WTC11 (cell line): ENCODE data around the gene DUOX2. TPM values are rescaled to one million over a fixed set of nuclear protein-coding genes. Genes with fewer than 3 reads are reported as not detected.

Source experiments
- ATAC-seq: fragments of 200-7000 bp; cut with Tn5 transposase; 2 replicates; pipeline ENCODE4 v1.10.0; 2021; ENCODE audit warnings: mild to moderate bottlenecking, moderate library complexity
- CTCF ChIA-PET: fragments of 300-600 bp; sonication (Branson Sonifier 250); formaldehyde crosslinking; loops from one replicate; lab custom pipeline; 2021; ENCODE audit warnings: antibody characterized with exemption; lab: Charles Lee
- POLR2A ChIA-PET: fragments of 350-600 bp; sonication (Branson Sonifier 250); formaldehyde crosslinking; loops from one replicate; lab custom pipeline; 2021; ENCODE audit warnings: antibody characterized with exemption; lab: Charles Lee
- DNase-seq: peaks from one replicate; pipeline ENCODE4 v3.0.0; 2021; ENCODE audit warnings: low spot score
- H3K27ac Mint-ChIP-seq: 2 replicates; pipeline ENCODE4 v1.8.0; 2021; ENCODE audit warnings: mixed read lengths
- H3K27me3 Mint-ChIP-seq: 2 replicates; pipeline ENCODE4 v1.8.0; 2021; ENCODE audit warnings: low read depth, mild to moderate bottlenecking, moderate library complexity, mixed read lengths
- H3K36me3 Mint-ChIP-seq: 2 replicates; pipeline ENCODE4 v1.8.0; 2021; ENCODE audit warnings: mixed read lengths
- H3K4me1 Mint-ChIP-seq: 2 replicates; pipeline ENCODE4 v1.8.0; 2022; ENCODE audit warnings: mixed read lengths
- H3K4me3 Mint-ChIP-seq: 2 replicates; pipeline ENCODE4 v1.8.0; 2021; ENCODE audit warnings: mild to moderate bottlenecking, moderate library complexity, mixed read lengths
- H3K9me3 Mint-ChIP-seq: 2 replicates; pipeline ENCODE4 v1.8.0; 2021; ENCODE audit warnings: mixed read lengths
- ATF1 ChIP-seq: sonication (generic); formaldehyde crosslinking; IDR thresholded peaks from 2 replicates; pipeline ENCODE4 v1.8.1; 2023; ENCODE audit warnings: mild to moderate bottlenecking, moderate library complexity, missing genetic modification reagents
- CREB1 ChIP-seq: sonication (generic); formaldehyde crosslinking; IDR thresholded peaks from 2 replicates; pipeline ENCODE4 v1.8.0; 2023; ENCODE audit warnings: mild to moderate bottlenecking, missing genetic modification reagents
- CREM ChIP-seq: sonication (generic); formaldehyde crosslinking; IDR thresholded peaks from 2 replicates; pipeline ENCODE4 v1.8.1; 2022; ENCODE audit warnings: mild to moderate bottlenecking, missing genetic modification reagents, moderate library complexity
- ELF4 ChIP-seq: sonication (generic); formaldehyde crosslinking; IDR thresholded peaks from 2 replicates; pipeline ENCODE4 v1.8.1; 2022; ENCODE audit warnings: low read depth, mild to moderate bottlenecking, moderate library complexity, missing genetic modification reagents
- EMX1 ChIP-seq: fragments of 250-450 bp; sonication (Bioruptor Pico); IDR thresholded peaks from 2 replicates; pipeline ENCODE4 v1.8.0; 2021; ENCODE audit warnings: mild to moderate bottlenecking
- FOXJ3 ChIP-seq: sonication (generic); formaldehyde crosslinking; IDR thresholded peaks from 2 replicates; pipeline ENCODE4 v1.9.0; 2021; ENCODE audit warnings: missing genetic modification reagents, mild to moderate bottlenecking, borderline replicate concordance
- FOXK1 ChIP-seq: sonication (generic); formaldehyde crosslinking; IDR thresholded peaks from 2 replicates; pipeline ENCODE4 v1.8.0; 2022; ENCODE audit warnings: mild to moderate bottlenecking, moderate library complexity, missing genetic modification reagents
- JAZF1 ChIP-seq: fragments of 250-450 bp; sonication (Bioruptor Pico); IDR thresholded peaks from 2 replicates; pipeline ENCODE4 v1.9.0; 2021; ENCODE audit warnings: moderate library complexity, mild to moderate bottlenecking, inconsistent platforms
- NFYB ChIP-seq: sonication (generic); formaldehyde crosslinking; conservative IDR thresholded peaks from 2 replicates; pipeline ENCODE4 v1.8.0; 2022; ENCODE audit warnings: low read depth, missing genetic modification reagents
- NR3C1 ChIP-seq: sonication (generic); formaldehyde crosslinking; conservative IDR thresholded peaks from 2 replicates; pipeline ENCODE4 v1.8.1; 2023; ENCODE audit warnings: low read depth, mild to moderate bottlenecking, missing genetic modification reagents
- SOX15 ChIP-seq: fragments of 250-450 bp; sonication (Bioruptor Pico); IDR thresholded peaks from 2 replicates; pipeline ENCODE4 v1.9.0; 2021; ENCODE audit warnings: mild to moderate bottlenecking
- SP1 ChIP-seq: sonication (generic); formaldehyde crosslinking; conservative IDR thresholded peaks from 2 replicates; pipeline ENCODE4 v1.8.1; 2022; ENCODE audit warnings: missing genetic modification reagents
- ZNF219 ChIP-seq: sonication (generic); formaldehyde crosslinking; IDR thresholded peaks from 2 replicates; pipeline ENCODE4 v1.8.0; 2023; ENCODE audit warnings: missing genetic modification reagents, mild to moderate bottlenecking, borderline replicate concordance
- ZNF232 ChIP-seq: sonication (generic); formaldehyde crosslinking; IDR thresholded peaks from 2 replicates; pipeline ENCODE4 v1.8.0; 2022; ENCODE audit warnings: mild to moderate bottlenecking, missing genetic modification reagents
- ZNF396 ChIP-seq: fragments of 250-450 bp; sonication (Bioruptor Pico); IDR thresholded peaks from 2 replicates; pipeline ENCODE4 v1.8.0; 2021; ENCODE audit warnings: mild to moderate bottlenecking, moderate library complexity, borderline replicate concordance
- ZNF416 ChIP-seq: fragments of 250-450 bp; sonication (Bioruptor Pico); IDR thresholded peaks from 2 replicates; pipeline ENCODE4 v1.9.0; 2021; ENCODE audit warnings: mild to moderate bottlenecking, inconsistent platforms
- ZNF671 ChIP-seq: fragments of 250-450 bp; sonication (Bioruptor Pico); IDR thresholded peaks from 2 replicates; pipeline ENCODE4 v1.8.0; 2021; ENCODE audit warnings: mild to moderate bottlenecking
- total RNA-seq: library from RNA; stranded (reverse); gene quantifications from 3 replicates; pipeline ENCODE4 v1.2.3, GENCODE V29; 2021
- TF ChIP-seq, protein P1 (sequence below): sonication (generic); formaldehyde crosslinking; IDR thresholded peaks from 2 replicates; pipeline ENCODE4 v1.8.0; 2023; ENCODE audit warnings: missing genetic modification reagents
- TF ChIP-seq, protein P2 (sequence below): sonication (generic); formaldehyde crosslinking; IDR thresholded peaks from 2 replicates; pipeline ENCODE4 v1.8.1; 2023; ENCODE audit warnings: mild to moderate bottlenecking, missing genetic modification reagents, moderate library complexity
- TF ChIP-seq, protein P3 (sequence below): fragments of 250-450 bp; sonication (Bioruptor Pico); IDR thresholded peaks from 2 replicates; pipeline ENCODE4 v1.9.0; 2021; ENCODE audit warnings: mild to moderate bottlenecking
- TF ChIP-seq, protein P4 (sequence below): fragments of 250-450 bp; sonication (Bioruptor Pico); IDR thresholded peaks from 2 replicates; pipeline ENCODE4 v1.9.0; 2021; ENCODE audit warnings: moderate library complexity, mild to moderate bottlenecking, inconsistent platforms, borderline replicate concordance
- TF ChIP-seq, protein P5 (sequence below): sonication (generic); formaldehyde crosslinking; IDR thresholded peaks from 2 replicates; pipeline ENCODE4 v1.8.0; 2022; ENCODE audit warnings: mild to moderate bottlenecking, missing genetic modification reagents
- TF ChIP-seq, protein P6 (sequence below): sonication (generic); formaldehyde crosslinking; IDR thresholded peaks from 2 replicates; pipeline ENCODE4 v1.8.0; 2023; ENCODE audit warnings: mild to moderate bottlenecking, missing genetic modification reagents

DUOX2 gene
- total RNA-seq, 1 experiment from 2014 or later = 0.13 TPM

DNA sequence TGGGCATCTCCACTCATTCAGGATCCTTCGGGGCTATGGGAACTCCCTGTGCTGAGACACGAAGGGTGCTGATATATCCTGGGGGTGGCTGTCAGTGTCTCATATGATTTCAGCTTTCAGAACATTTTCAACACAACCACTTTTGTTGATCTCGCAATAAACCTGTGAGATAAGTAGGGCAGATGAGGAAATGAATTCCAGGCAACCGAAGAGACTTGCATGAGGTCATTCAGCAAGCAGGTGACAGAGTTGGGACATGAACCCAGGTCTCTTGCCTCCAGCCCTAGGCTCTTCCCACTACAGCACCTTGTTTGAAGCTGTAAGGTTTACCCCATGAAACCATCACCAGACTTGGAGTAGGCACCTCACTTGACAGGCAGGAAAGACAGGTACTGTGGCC is 32.4 kb upstream of the DUOX2 start:
- Mint-ChIP-seq H3K27ac (no peak overlapping the region), H3K4me3 (no peak overlapping the region), H3K27me3 (peaks cover 11% of the 10 kb centered on the region), H3K9me3 (no peaks in the 10 kb centered on the region), H3K36me3 (no peaks in the 10 kb centered on the region), H3K4me1 (peaks cover 3% of the 10 kb centered on the region; the same call in 1 of the 2 replicates)
- DNase-seq = no peak
- TF ChIP-seq, protein P1, sequence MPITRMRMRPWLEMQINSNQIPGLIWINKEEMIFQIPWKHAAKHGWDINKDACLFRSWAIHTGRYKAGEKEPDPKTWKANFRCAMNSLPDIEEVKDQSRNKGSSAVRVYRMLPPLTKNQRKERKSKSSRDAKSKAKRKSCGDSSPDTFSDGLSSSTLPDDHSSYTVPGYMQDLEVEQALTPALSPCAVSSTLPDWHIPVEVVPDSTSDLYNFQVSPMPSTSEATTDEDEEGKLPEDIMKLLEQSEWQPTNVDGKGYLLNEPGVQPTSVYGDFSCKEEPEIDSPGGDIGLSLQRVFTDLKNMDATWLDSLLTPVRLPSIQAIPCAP = no peak
- ChIA-PET CTCF (interaction anchor here (1.0 to 3.1 kb wide), 4 partner anchors 11 to 428 kb away, joined by 3 to 11 read pairs (median 4); no protein-coding TSS in a partner anchor), POLR2A (no interaction called here)
- ATAC-seq = no peak

DNA sequence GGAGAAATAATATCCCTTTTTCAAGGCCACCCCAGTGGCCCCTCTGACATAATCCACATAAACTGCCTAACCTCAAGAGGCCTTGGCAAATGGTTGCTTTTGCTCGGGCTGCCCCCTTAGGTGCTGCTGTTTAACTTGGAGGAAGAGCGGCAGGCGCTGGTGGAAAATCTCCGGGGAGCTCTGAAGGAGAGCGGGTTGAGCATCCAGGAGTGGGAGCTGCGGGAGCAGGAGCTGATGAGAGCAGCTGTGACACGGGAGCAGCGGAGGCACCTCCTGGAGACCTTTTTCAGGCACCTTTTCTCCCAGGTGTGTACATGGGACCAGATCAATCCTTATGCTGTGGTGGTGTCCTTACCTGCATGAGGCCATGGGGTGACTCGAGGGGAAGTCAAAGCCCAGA is 30.8 kb upstream of the DUOX2 start:
- H3K27me3 Mint-ChIP-seq = peaks cover 11% of the 10 kb centered on the region
- H3K36me3 Mint-ChIP-seq = no peaks in the 10 kb centered on the region
- no peak for ATAC-seq
- no peak overlapping the region for H3K27ac Mint-ChIP-seq
- DNase-seq = no peak
- no peaks in the 10 kb centered on the region for H3K9me3 Mint-ChIP-seq
- TF ChIP-seq, protein P2, sequence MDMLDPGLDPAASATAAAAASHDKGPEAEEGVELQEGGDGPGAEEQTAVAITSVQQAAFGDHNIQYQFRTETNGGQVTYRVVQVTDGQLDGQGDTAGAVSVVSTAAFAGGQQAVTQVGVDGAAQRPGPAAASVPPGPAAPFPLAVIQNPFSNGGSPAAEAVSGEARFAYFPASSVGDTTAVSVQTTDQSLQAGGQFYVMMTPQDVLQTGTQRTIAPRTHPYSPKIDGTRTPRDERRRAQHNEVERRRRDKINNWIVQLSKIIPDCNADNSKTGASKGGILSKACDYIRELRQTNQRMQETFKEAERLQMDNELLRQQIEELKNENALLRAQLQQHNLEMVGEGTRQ = no peak
- TF ChIP-seq NR3C1 (CRISPR knock-in tag) (no peak), ELF4 (CRISPR knock-in tag) (no peak), CREM (no peak), FOXJ3 (CRISPR knock-in tag) (no peak), CREB1 (CRISPR knock-in tag) (no peak), ZNF416 (CRISPR knock-in tag) (no peak), ZNF396 (CRISPR knock-in tag) (no peak), FOXK1 (no peak), NFYB (CRISPR knock-in tag) (no peak)
- TF ChIP-seq, protein P3, sequence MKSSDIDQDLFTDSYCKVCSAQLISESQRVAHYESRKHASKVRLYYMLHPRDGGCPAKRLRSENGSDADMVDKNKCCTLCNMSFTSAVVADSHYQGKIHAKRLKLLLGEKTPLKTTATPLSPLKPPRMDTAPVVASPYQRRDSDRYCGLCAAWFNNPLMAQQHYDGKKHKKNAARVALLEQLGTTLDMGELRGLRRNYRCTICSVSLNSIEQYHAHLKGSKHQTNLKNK (CRISPR knock-in tag) = no peak
- TF ChIP-seq, protein P4, sequence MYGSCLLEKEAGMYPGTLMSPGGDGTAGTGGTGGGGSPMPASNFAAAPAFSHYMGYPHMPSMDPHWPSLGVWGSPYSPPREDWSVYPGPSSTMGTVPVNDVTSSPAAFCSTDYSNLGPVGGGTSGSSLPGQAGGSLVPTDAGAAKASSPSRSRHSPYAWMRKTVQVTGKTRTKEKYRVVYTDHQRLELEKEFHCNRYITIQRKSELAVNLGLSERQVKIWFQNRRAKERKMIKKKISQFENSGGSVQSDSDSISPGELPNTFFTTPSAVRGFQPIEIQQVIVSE = no peak
- TF ChIP-seq, protein P5, sequence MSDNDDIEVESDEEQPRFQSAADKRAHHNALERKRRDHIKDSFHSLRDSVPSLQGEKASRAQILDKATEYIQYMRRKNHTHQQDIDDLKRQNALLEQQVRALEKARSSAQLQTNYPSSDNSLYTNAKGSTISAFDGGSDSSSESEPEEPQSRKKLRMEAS (CRISPR knock-in tag) = no peak
- POLR2A ChIA-PET = no interaction called here
- CTCF ChIA-PET = interaction anchor here (1.4 to 3.1 kb wide), 2 partner anchors 19 to 27 kb away, joined by 6 to 11 read pairs; no protein-coding TSS in a partner anchor
- no peak overlapping the region for H3K4me3 Mint-ChIP-seq
- H3K4me1 Mint-ChIP-seq = peaks cover 3% of the 10 kb centered on the region; the same call in 1 of the 2 replicates

DNA sequence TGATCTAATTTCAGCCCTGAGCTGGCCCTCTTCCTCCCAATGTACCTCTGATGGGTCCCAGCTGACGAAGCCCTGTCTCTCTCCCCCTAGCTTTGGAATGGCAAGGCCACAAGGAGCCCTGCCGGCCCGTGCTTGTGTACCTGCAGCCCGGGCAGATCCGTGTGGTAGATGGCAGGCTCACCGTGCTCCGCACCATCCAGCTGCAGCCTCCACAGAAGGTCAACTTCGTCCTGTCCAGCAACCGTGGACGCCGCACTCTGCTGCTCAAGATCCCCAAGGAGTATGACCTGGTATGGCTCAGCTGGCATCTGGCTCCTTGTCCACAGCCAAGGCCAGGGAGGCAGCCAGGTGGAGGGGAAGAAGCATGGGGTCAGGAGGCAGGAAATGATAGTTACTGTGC is 30.0 kb upstream of the DUOX2 start:
- TF ChIP-seq ZNF671 (CRISPR knock-in tag) (no peak), SOX15 (CRISPR knock-in tag) (no peak), ZNF232 (CRISPR knock-in tag) (no peak), JAZF1 (CRISPR knock-in tag) (no peak), ZNF219 (CRISPR knock-in tag) (no peak), SP1 (CRISPR knock-in tag) (no peak), EMX1 (no peak), ATF1 (CRISPR knock-in tag) (no peak)
- TF ChIP-seq, protein P6, sequence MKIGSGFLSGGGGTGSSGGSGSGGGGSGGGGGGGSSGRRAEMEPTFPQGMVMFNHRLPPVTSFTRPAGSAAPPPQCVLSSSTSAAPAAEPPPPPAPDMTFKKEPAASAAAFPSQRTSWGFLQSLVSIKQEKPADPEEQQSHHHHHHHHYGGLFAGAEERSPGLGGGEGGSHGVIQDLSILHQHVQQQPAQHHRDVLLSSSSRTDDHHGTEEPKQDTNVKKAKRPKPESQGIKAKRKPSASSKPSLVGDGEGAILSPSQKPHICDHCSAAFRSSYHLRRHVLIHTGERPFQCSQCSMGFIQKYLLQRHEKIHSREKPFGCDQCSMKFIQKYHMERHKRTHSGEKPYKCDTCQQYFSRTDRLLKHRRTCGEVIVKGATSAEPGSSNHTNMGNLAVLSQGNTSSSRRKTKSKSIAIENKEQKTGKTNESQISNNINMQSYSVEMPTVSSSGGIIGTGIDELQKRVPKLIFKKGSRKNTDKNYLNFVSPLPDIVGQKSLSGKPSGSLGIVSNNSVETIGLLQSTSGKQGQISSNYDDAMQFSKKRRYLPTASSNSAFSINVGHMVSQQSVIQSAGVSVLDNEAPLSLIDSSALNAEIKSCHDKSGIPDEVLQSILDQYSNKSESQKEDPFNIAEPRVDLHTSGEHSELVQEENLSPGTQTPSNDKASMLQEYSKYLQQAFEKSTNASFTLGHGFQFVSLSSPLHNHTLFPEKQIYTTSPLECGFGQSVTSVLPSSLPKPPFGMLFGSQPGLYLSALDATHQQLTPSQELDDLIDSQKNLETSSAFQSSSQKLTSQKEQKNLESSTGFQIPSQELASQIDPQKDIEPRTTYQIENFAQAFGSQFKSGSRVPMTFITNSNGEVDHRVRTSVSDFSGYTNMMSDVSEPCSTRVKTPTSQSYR (CRISPR knock-in tag) = no peak
- no peak for DNase-seq
- no peak overlapping the region for H3K4me3 Mint-ChIP-seq
- peaks cover 2% of the 10 kb centered on the region; the same call in 1 of the 2 replicates for H3K4me1 Mint-ChIP-seq
- CTCF ChIA-PET = interaction anchor here (2.0 to 2.6 kb wide), 3 partner anchors 17 to 26 kb away, joined by 6 to 9 read pairs (median 7); no protein-coding TSS in a partner anchor
- POLR2A ChIA-PET = no interaction called here
- ATAC-seq = no peak; the same call in 1 of the 2 replicates
- H3K36me3 Mint-ChIP-seq = no peaks in the 10 kb centered on the region
- H3K9me3 Mint-ChIP-seq = no peaks in the 10 kb centered on the region
- H3K27ac Mint-ChIP-seq = no peak overlapping the region
- H3K27me3 Mint-ChIP-seq = peaks cover 15% of the 10 kb centered on the region
